Neural progenitor cell (in vitro differentiated cells): Measurements from ENCODE around the gene TMEM63C. TPM values are rescaled to one million over a fixed set of nuclear protein-coding genes. Genes with fewer than 3 reads are reported as not detected.

Experiments used
- DNase-seq: peaks from one replicate; pipeline ENCODE4 v3.0.0-alpha.2; 2016; ENCODE audit warnings: low spot score
- H2AFZ ChIP-seq: fragments of 200-600 bp; sonication (generic); replicated peaks from 2 replicates; pipeline ENCODE4 v1.6.1; 2016; ENCODE audit warnings: antibody characterized with exemption
- H3F3A ChIP-seq: fragments of 200-600 bp; sonication (generic); 2 replicates; pipeline ENCODE4 v1.6.1; 2016; ENCODE audit warnings: antibody characterized with exemption, low read depth
- H3K27ac ChIP-seq: fragments of 200-600 bp; sonication (generic); 2 replicates; pipeline ENCODE4 v1.5.1; 2016; ENCODE audit warnings: mild to moderate bottlenecking
- H3K27me3 ChIP-seq: fragments of 200-600 bp; sonication (generic); 2 replicates; pipeline ENCODE4 v1.6.1; 2016; ENCODE audit warnings: mild to moderate bottlenecking, moderate library complexity
- H3K36me3 ChIP-seq: fragments of 200-600 bp; sonication (generic); 2 replicates; pipeline ENCODE4 v1.5.1; 2016
- H3K4me1 ChIP-seq: fragments of 200-600 bp; sonication (generic); 2 replicates; pipeline ENCODE4 v1.6.1; 2016; ENCODE audit warnings: mixed run types
- H3K4me2 ChIP-seq: fragments of 200-600 bp; sonication (generic); 2 replicates; pipeline ENCODE4 v1.6.1; 2016
- H3K4me3 ChIP-seq: fragments of 200-600 bp; sonication (generic); 2 replicates; pipeline ENCODE4 v1.5.1; 2016
- H3K79me2 ChIP-seq: fragments of 200-600 bp; sonication (generic); 2 replicates; pipeline ENCODE4 v1.6.1; 2016; ENCODE audit warnings: low read depth
- H3K9ac ChIP-seq: fragments of 200-600 bp; sonication (generic); 2 replicates; pipeline ENCODE4 v1.6.1; 2016
- H3K9me3 ChIP-seq: fragments of 200-600 bp; sonication (generic); 2 replicates; pipeline ENCODE4 v1.5.1; 2016; ENCODE audit warnings: low read depth
- H4K20me1 ChIP-seq: fragments of 200-600 bp; sonication (generic); 2 replicates; pipeline ENCODE4 v1.6.1; 2016; ENCODE audit warnings: low read depth
- H3K27ac Mint-ChIP-seq: 3 replicates; pipeline ENCODE4 v1.8.0; 2021; ENCODE audit warnings: mixed read lengths
- H3K27me3 Mint-ChIP-seq: 2 replicates; pipeline ENCODE4 v1.8.0; 2022; ENCODE audit warnings: low read depth, mild to moderate bottlenecking, inconsistent platforms, moderate library complexity, mixed read lengths; ENCODE audit not compliant: insufficient read depth
- H3K36me3 Mint-ChIP-seq: 3 replicates; pipeline ENCODE4 v1.8.0; 2021; ENCODE audit warnings: mixed read lengths
- H3K4me1 Mint-ChIP-seq: 3 replicates; pipeline ENCODE4 v1.8.0; 2021; ENCODE audit warnings: mixed read lengths
- H3K4me3 Mint-ChIP-seq: 3 replicates; pipeline ENCODE4 v1.8.0; 2021; ENCODE audit warnings: mild to moderate bottlenecking, moderate library complexity, mixed read lengths
- H3K9me3 Mint-ChIP-seq: 3 replicates; pipeline ENCODE4 v1.8.0; 2020; ENCODE audit warnings: mixed read lengths
- EZH2 ChIP-seq: fragments of 200-600 bp; sonication (generic); IDR thresholded peaks from 2 replicates; pipeline ENCODE4 v1.6.1; 2017; ENCODE audit warnings: antibody characterized with exemption, mild to moderate bottlenecking, moderate library complexity
- EZH2phosphoT487 ChIP-seq: fragments of 200-600 bp; sonication (generic); IDR thresholded peaks from 2 replicates; pipeline ENCODE4 v1.6.1; 2017; ENCODE audit warnings: antibody characterized with exemption
- total RNA-seq: library from RNA; depleted of rRNA; stranded (reverse); fragments of >200 nt; gene quantifications from 2 replicates; pipeline ENCODE4 v1.2.3, GENCODE V29; 2015; ENCODE audit warnings: low replicate concordance
- TF ChIP-seq, protein P1 (sequence below): fragments of 200-600 bp; sonication (generic); IDR thresholded peaks from 2 replicates; pipeline ENCODE4 v1.5.1; 2017; ENCODE audit warnings: antibody characterized with exemption, mild to moderate bottlenecking

TMEM63C gene
- total RNA-seq, 1 donor from 2014 or later = 1.5 TPM

DNA sequence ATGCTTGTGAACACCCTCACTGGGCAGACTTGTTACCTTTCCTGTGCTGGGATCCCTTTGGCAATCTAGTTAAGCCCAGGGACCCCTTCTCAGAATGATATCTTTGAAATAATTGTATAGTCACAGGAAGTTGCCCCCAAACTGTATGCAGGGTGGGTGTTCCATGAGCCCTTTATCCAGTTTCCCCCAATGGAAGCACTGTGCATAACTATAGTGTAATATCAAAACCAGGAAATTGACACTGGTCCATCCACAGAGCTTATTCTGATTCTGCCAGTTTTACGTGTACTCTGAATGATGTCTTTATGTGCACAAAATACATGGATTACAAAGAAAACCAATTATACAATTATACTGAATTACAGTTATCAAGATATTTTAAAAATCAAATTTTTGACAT is 65.2 kb downstream of the TMEM63C start:
- Histone ChIP-seq H3F3A (no peaks in the 10 kb centered on the region), H3K4me2 (no peak overlapping the region), H3K79me2 (no peaks in the 10 kb centered on the region), H2AFZ (no peak overlapping the region), H4K20me1 (no peaks in the 10 kb centered on the region), H3K4me1 (no peaks in the 10 kb centered on the region), H3K36me3 (no peaks in the 10 kb centered on the region), H3K27me3 (no peaks in the 10 kb centered on the region), H3K27ac (no peak overlapping the region), H3K9ac (no peak overlapping the region), H3K4me3 (no peak overlapping the region), H3K9me3 (no peaks in the 10 kb centered on the region)
- Mint-ChIP-seq H3K27me3 (peaks cover 8% of the 10 kb centered on the region), H3K4me3 (no peak overlapping the region), H3K27ac (no peak overlapping the region), H3K9me3 (no peaks in the 10 kb centered on the region), H3K36me3 (no peaks in the 10 kb centered on the region), H3K4me1 (peaks cover 3% of the 10 kb centered on the region)
- no peak for DNase-seq
- TF ChIP-seq EZH2phosphoT487 = no peak
- TF ChIP-seq, protein P1, sequence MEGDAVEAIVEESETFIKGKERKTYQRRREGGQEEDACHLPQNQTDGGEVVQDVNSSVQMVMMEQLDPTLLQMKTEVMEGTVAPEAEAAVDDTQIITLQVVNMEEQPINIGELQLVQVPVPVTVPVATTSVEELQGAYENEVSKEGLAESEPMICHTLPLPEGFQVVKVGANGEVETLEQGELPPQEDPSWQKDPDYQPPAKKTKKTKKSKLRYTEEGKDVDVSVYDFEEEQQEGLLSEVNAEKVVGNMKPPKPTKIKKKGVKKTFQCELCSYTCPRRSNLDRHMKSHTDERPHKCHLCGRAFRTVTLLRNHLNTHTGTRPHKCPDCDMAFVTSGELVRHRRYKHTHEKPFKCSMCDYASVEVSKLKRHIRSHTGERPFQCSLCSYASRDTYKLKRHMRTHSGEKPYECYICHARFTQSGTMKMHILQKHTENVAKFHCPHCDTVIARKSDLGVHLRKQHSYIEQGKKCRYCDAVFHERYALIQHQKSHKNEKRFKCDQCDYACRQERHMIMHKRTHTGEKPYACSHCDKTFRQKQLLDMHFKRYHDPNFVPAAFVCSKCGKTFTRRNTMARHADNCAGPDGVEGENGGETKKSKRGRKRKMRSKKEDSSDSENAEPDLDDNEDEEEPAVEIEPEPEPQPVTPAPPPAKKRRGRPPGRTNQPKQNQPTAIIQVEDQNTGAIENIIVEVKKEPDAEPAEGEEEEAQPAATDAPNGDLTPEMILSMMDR = no peak
- no peak for TF ChIP-seq EZH2

DNA sequence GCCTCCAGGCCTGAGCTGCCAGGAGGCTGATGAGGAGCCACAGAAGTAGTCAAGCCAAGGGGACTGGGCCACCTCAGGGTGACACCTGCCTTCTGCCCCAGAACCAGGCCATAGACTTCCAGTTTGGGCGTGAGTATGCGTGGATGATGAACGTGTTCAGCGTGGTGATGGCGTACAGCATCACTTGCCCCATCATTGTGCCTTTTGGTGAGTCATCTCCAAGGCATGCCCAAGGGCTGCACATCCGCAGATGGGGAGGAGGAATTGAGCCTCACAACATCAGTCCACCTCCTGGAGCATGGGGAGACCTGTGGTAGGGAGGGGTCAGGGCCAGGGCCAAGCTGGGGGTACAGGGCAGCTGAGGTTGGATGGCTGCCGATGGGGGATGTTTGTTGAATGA is 67.1 kb downstream of the TMEM63C start:
- no peak overlapping the region for H3K4me3 Mint-ChIP-seq
- peaks cover 8% of the 10 kb centered on the region for H3K27me3 Mint-ChIP-seq
- Histone ChIP-seq H3K4me1 (no peaks in the 10 kb centered on the region), H3K27ac (no peak overlapping the region), H2AFZ (no peak overlapping the region), H3K9me3 (no peaks in the 10 kb centered on the region), H3K27me3 (no peaks in the 10 kb centered on the region), H3K36me3 (no peaks in the 10 kb centered on the region), H3K9ac (no peak overlapping the region), H3K4me2 (no peak overlapping the region), H3F3A (no peaks in the 10 kb centered on the region), H3K4me3 (no peak overlapping the region), H3K79me2 (no peaks in the 10 kb centered on the region), H4K20me1 (no peaks in the 10 kb centered on the region)
- no peak for DNase-seq
- no peak overlapping the region for H3K27ac Mint-ChIP-seq
- TF ChIP-seq EZH2 = no peak
- no peaks in the 10 kb centered on the region for H3K36me3 Mint-ChIP-seq
- H3K9me3 Mint-ChIP-seq = no peaks in the 10 kb centered on the region
- H3K4me1 Mint-ChIP-seq = peaks cover 3% of the 10 kb centered on the region

DNA sequence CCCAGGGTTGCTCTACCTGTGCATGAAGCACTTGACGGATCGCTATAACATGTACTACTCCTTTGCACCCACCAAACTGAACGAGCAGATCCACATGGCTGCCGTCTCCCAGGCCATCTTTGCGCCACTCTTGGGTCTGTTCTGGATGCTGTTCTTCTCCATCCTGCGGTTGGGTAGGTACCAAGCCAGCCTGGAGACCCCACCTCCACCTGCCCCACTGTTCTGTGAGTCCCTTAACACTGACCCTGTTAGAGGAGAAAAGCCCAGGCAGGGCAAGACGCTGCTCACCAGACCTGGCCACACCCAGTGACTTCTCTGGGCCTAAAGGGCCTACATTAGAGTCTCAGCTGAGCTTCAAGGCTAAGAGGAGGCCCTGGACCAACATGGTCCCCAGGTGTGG is 67.7 kb downstream of the TMEM63C start:
- no peaks in the 10 kb centered on the region for H3K27me3 ChIP-seq
- no peaks in the 10 kb centered on the region for H3F3A ChIP-seq
- Mint-ChIP-seq H3K27me3 (peaks cover 11% of the 10 kb centered on the region), H3K36me3 (no peaks in the 10 kb centered on the region), H3K4me3 (no peak overlapping the region), H3K27ac (no peak overlapping the region), H3K4me1 (peaks cover 3% of the 10 kb centered on the region), H3K9me3 (no peaks in the 10 kb centered on the region)
- H3K4me2 ChIP-seq = no peak overlapping the region
- H3K9ac ChIP-seq = no peak overlapping the region
- no peak overlapping the region for H3K27ac ChIP-seq
- H3K4me3 ChIP-seq = no peak overlapping the region
- no peaks in the 10 kb centered on the region for H3K4me1 ChIP-seq
- H4K20me1 ChIP-seq = no peaks in the 10 kb centered on the region
- no peaks in the 10 kb centered on the region for H3K36me3 ChIP-seq
- no peak for TF ChIP-seq EZH2
- TF ChIP-seq, protein P1 = no peak
- TF ChIP-seq EZH2phosphoT487 = no peak
- H2AFZ ChIP-seq = no peak overlapping the region
- no peak for DNase-seq
- H3K79me2 ChIP-seq = no peaks in the 10 kb centered on the region
- H3K9me3 ChIP-seq = no peaks in the 10 kb centered on the region

DNA sequence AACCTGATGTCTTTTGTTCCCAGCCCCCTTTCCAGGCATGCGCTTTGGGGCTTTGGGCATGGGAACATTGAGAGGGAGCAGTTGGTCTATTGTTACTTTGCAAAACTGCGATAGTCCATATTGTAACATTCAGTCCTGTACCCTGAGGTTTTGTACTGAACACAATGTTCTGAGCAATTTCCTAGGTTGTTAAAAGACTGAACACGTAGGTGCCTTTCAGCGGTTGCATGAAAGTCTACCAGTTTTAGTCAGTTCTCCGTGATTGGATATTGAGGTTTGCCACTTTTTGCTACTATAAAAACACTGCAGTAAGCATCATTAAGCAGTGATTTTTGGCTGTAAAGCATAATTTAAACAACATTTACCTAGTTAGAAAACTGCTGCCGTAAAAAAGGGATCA is 69.3 kb downstream of the TMEM63C start:
- no peak overlapping the region for H3K9ac ChIP-seq
- H3K27ac Mint-ChIP-seq = peak overlapping the region; percentile 12
- H3K4me3 Mint-ChIP-seq = no peak overlapping the region
- H3K79me2 ChIP-seq = no peaks in the 10 kb centered on the region
- H3K4me3 ChIP-seq = no peak overlapping the region
- no peaks in the 10 kb centered on the region for H3F3A ChIP-seq
- H3K4me1 ChIP-seq = no peaks in the 10 kb centered on the region
- H3K27me3 ChIP-seq = no peaks in the 10 kb centered on the region
- H3K4me2 ChIP-seq = no peak overlapping the region
- peaks cover 3% of the 10 kb centered on the region for H3K4me1 Mint-ChIP-seq
- TF ChIP-seq, protein P1 = no peak
- no peak for TF ChIP-seq EZH2
- TF ChIP-seq EZH2phosphoT487 = no peak
- no peak for DNase-seq
- no peak overlapping the region for H2AFZ ChIP-seq
- no peaks in the 10 kb centered on the region for H3K36me3 Mint-ChIP-seq
- H3K9me3 ChIP-seq = no peaks in the 10 kb centered on the region
- H3K27me3 Mint-ChIP-seq = peaks cover 8% of the 10 kb centered on the region
- H3K27ac ChIP-seq = no peak overlapping the region
- no peaks in the 10 kb centered on the region for H4K20me1 ChIP-seq
- H3K36me3 ChIP-seq = no peaks in the 10 kb centered on the region
- H3K9me3 Mint-ChIP-seq = peaks cover 1% of the 10 kb centered on the region
